Tibial nerve (tissue), 4 donors: Measurements from ENCODE around the gene STPG3. TPM values are rescaled to one million over a fixed set of nuclear protein-coding genes. Genes with fewer than 3 reads are reported as not detected.

ENCODE experiments used
- DNase-seq, 2 donors: peaks; one replicate each; pipeline ENCODE4 v3.0.0-alpha.2; 2019; ENCODE audit warnings: low spot score in 2 of 2
- H3K27ac ChIP-seq, 4 donors: fragments of 200-600 bp; sonication (generic) in 3 of 4; one replicate each; pipeline ENCODE4 v1.5.1; 2017 to 2019; ENCODE audit warnings: mild to moderate bottlenecking in 1 of 4
- H3K27me3 ChIP-seq, 2 donors: fragments of 200-600 bp; sonication (generic) in 1 of 2; one replicate each; pipeline versions ENCODE4 v1.5.1 to v1.6.0; 2017 to 2019
- H3K36me3 ChIP-seq, 3 donors: fragments of 200-600 bp; sonication (generic); one replicate each; pipeline ENCODE4 v1.5.1; 2018 to 2019
- H3K4me1 ChIP-seq, 4 donors: fragments of 200-600 bp; sonication (generic) in 3 of 4; one replicate each; pipeline ENCODE4 v1.5.1; 2017 to 2019
- H3K4me3 ChIP-seq, 4 donors: fragments of 200-600 bp; sonication (generic) in 3 of 4; one replicate each; pipeline ENCODE4 v1.5.1; 2017 to 2019; ENCODE audit warnings: mild to moderate bottlenecking in 1 of 4, moderate library complexity in 1 of 4
- H3K9me3 ChIP-seq, 4 donors: fragments of 200-600 bp; sonication (generic) in 3 of 4; one replicate each; pipeline ENCODE4 v1.5.1; 2017 to 2019
- EP300 ChIP-seq, 2 donors: sonication (generic); formaldehyde crosslinking; IDR thresholded peaks; one replicate each; pipeline ENCODE4 v1.6.1; 2017; ENCODE audit warnings: antibody characterized with exemption in 2 of 2, mild to moderate bottlenecking in 1 of 2
- POLR2A ChIP-seq, 2 donors: fragments of 450-650 bp; IDR thresholded peaks; one replicate each; pipeline ENCODE4 v1.6.1; 2017; ENCODE audit warnings: antibody characterized with exemption in 2 of 2, mild to moderate bottlenecking in 2 of 2, moderate library complexity in 2 of 2
- WGBS, 2 donors: methylation state at CpG; one replicate each; pipeline ENCODE4 v1.1.5; 2018; 5-methylcytosine and 5-hydroxymethylcytosine counted together
- total RNA-seq, 4 donors: library from RNA; depleted of rRNA; stranded (reverse); fragments of >200 nt; gene quantifications; one replicate each; pipeline ENCODE4 v1.1.0, GENCODE V29; 2016
- TF ChIP-seq, protein P1 (sequence below), 5 experiments: fragments of 200-600 bp in 3 of 5; fragments of 450-650 bp in 2 of 5; sonication (generic) in 3 of 5; IDR thresholded peaks; one replicate each; pipeline ENCODE4 v1.5.1; 2016 to 2019; ENCODE audit warnings: antibody characterized with exemption in 5 of 5, mild to moderate bottlenecking in 3 of 5, moderate library complexity in 2 of 5

The STPG3 gene
- total RNA-seq, 4 donors from 2014 or later = not detected

DNA sequence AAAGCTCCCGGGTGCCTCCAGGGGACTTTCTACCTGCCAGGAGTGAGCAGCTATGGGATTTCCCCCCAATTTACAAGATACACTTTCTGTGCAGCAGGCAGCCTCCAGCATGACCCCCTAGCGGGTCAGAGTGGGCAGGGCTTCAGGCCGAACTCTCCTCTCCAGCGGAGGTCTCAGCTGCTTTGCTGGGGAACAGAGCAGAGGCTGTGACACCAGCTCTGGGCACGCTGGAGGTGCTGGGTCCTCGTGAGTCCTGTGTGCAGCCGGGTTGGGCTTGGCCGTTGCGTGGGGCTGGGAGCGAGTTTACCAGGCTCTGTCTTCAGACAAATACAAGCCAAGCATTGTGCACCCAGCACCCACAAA, 48.1 kb downstream of the STPG3 start:
- WGBS, 2 donors = 36 to 41% methylated on average over 10 of the region's 10 CpGs
- Histone ChIP-seq H3K36me3 (no peaks in the 10 kb centered on the region), H3K4me3 (peak overlapping the region in 2 of 4 donors; percentile 9 to 54), H3K4me1 (peaks cover 0 to 80% (median 22%) of the 10 kb centered on the region in 4 donors), H3K9me3 (peaks cover 0 to 5% (median 0%) of the 10 kb centered on the region in 4 donors), H3K27ac (peak overlapping the region in 3 of 4 donors; percentile 62 to 72 (median 71)), H3K27me3 (peaks cover 0 to 83% of the 10 kb centered on the region in 2 donors)
- TF ChIP-seq EP300 (IDR thresholded peaks at IDR 0.05) (no peak), POLR2A (IDR thresholded peaks at IDR 0.05) (no peak)
- TF ChIP-seq, protein P1, sequence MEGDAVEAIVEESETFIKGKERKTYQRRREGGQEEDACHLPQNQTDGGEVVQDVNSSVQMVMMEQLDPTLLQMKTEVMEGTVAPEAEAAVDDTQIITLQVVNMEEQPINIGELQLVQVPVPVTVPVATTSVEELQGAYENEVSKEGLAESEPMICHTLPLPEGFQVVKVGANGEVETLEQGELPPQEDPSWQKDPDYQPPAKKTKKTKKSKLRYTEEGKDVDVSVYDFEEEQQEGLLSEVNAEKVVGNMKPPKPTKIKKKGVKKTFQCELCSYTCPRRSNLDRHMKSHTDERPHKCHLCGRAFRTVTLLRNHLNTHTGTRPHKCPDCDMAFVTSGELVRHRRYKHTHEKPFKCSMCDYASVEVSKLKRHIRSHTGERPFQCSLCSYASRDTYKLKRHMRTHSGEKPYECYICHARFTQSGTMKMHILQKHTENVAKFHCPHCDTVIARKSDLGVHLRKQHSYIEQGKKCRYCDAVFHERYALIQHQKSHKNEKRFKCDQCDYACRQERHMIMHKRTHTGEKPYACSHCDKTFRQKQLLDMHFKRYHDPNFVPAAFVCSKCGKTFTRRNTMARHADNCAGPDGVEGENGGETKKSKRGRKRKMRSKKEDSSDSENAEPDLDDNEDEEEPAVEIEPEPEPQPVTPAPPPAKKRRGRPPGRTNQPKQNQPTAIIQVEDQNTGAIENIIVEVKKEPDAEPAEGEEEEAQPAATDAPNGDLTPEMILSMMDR (IDR thresholded peaks at IDR 0.05) = no peak
- no peak for DNase-seq

DNA sequence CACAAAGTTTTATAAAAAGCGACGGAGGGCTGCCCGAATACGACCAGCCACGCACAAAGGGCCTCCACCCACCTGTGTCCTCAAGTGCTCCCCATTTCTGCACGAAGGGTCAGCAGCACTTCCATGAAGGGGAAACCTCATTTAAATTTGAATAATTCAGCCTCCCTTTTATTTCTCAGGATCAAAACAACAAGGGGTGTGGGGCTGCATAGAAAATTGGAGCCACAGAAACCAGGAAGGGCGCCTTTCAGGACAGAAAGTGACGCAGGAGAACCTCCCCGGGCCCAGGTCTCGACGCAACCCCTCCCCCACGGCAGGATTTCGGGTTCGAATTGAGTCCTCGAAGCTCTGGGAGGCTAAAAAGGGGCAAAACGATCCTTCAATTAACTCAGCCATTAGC, 48.9 kb downstream of the STPG3 start:
- peak overlapping the region in 3 of 4 donors; percentile 17 to 72 (median 36) for H3K27ac ChIP-seq
- 30 to 36% methylated on average over 16 of the region's 16 CpGs for WGBS, 2 donors
- peaks cover 3 to 83% of the 10 kb centered on the region in 2 donors for H3K27me3 ChIP-seq
- TF ChIP-seq POLR2A (IDR thresholded peaks at IDR 0.05) = no peak
- TF ChIP-seq EP300 (IDR thresholded peaks at IDR 0.05) = peak in 1 of 2 donors; percentile 42
- H3K4me3 ChIP-seq = peak overlapping the region in 3 of 4 donors; percentile 34 to 54 (median 47)
- H3K4me1 ChIP-seq = peaks cover 0 to 85% (median 24%) of the 10 kb centered on the region in 4 donors
- DNase-seq = no peak
- H3K36me3 ChIP-seq = no peaks in the 10 kb centered on the region
- H3K9me3 ChIP-seq = no peaks in the 10 kb centered on the region

DNA sequence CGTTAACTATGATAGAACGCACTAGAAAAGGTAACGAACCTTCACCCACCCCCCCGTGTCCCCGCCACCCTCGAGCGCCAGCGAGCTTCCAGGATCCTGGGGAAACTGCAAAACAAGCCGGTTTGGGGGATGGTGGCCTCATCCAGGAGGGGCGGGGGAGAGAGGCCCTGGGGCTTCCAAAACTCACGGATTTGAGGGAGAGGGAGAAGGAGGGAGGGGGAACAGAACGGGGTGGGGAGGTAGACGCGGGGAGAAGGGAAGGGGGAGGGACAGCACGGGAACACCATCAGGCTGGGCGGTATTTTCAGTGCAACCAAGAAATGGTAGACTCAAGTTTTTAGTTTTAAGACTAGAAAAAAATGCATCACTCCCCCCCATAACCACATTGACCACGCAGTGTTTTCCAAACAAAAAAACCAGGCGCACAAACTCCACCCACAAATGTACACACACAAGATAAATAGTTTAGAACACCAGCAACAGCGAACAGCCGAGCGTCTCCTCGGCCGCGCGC, 49.5 kb downstream of the STPG3 start:
- no peaks in the 10 kb centered on the region for H3K9me3 ChIP-seq
- 6% methylated on average over 25 of the region's 25 CpGs for WGBS, 2 donors
- H3K27me3 ChIP-seq = peaks cover 3 to 87% of the 10 kb centered on the region in 2 donors
- peak overlapping the region in 2 of 4 donors; percentile 36 to 72 for H3K27ac ChIP-seq
- peak overlapping the region in 3 of 4 donors; percentile 34 to 54 (median 47) for H3K4me3 ChIP-seq
- TF ChIP-seq, protein P1 (IDR thresholded peaks at IDR 0.05) = no peak
- TF ChIP-seq EP300 (IDR thresholded peaks at IDR 0.05) (no peak), POLR2A (IDR thresholded peaks at IDR 0.05) (no peak)
- no peak for DNase-seq
- H3K36me3 ChIP-seq = no peaks in the 10 kb centered on the region
- peaks cover 0 to 87% (median 29%) of the 10 kb centered on the region in 4 donors for H3K4me1 ChIP-seq

DNA sequence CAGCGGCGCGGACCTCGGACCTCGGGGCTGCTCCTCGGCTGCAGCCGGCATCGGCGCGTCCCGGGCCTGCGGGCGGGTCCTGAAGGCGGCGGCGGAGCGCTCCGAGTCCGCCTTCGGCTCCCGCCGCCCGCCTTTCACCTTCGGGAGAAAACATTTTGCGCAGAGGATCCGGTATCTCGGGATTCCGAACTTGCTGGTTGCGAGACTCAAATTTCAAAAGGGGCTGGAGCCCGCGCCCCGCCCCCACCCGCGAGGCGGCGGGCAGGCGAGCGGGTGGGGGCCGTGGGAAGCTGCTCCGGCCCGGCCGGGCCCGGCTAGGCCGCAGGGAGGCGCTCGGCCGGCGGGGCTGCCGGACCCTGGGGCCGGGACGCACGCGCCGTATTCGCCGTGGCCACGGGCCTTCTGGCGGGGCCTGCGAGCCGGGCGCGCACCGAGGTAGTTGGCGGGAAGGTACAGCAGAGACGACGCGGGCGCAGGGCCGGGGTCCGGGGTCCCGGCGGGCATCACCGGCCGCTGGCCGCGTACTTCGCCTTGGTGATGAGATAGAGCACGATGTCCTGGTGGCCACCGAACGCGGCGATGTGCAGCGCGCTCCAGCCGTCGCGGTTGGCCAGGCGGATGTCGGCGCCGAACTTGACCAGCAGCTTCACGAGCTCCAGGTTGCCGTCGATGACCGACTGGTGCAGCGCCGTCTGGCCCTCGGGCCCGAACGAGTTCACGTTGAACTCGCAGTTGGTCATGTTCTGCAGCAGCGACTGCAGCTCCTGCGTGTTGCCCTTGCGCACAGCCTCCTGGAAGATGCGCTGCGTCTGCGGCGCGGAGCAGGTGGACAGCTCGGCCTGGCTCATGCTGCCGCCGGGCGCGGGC, 50.2 kb downstream of the STPG3 start:
- WGBS, 2 donors = 1% methylated on average over 24 to 38 of the region's 115 CpGs
- TF ChIP-seq, protein P1 (IDR thresholded peaks at IDR 0.05) = peak in 2 of 5 experiments; percentile 9 to 22
- TF ChIP-seq EP300 (IDR thresholded peaks at IDR 0.05) (no peak), POLR2A (IDR thresholded peaks at IDR 0.05) (no peak)
- Histone ChIP-seq H3K4me1 (peaks cover 0 to 87% (median 34%) of the 10 kb centered on the region in 4 donors), H3K36me3 (no peaks in the 10 kb centered on the region), H3K27me3 (peaks cover 3 to 88% of the 10 kb centered on the region in 2 donors), H3K4me3 (peak overlapping the region; percentile 34 to 54 (median 40)), H3K9me3 (no peaks in the 10 kb centered on the region), H3K27ac (peak overlapping the region in 3 of 4 donors; percentile 36 to 72 (median 53))
- DNase-seq = no peak

DNA sequence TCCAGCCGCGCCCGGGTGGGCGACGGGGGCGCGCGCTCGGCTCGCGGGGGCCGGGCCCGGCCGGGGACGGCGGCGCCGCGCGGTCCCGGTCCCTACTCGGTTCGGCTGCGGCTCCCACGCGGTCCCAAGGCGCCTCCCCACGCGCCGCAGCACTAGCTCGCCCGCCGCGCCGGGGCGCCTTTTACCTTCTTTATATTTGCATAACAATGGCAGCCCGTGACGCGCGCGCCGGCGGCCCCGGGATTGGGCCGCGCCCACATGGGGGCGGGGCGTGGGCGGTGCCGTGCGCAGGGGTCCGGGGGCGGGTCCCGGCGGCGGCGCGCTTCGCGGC, 51.0 kb downstream of the STPG3 start, which contains the start of gene NRARP:
Gene NRARP (minus strand): TSS at position 154 of the 331 bp plus-strand sequence. CDS start 343 bp downstream, outside the sequence.
- Histone ChIP-seq H3K36me3 (no peaks in the 10 kb centered on the region), H3K27me3 (peaks cover 3 to 88% of the 10 kb centered on the region in 2 donors), H3K4me1 (peaks cover 0 to 87% (median 41%) of the 10 kb centered on the region in 4 donors), H3K4me3 (peak within 1 kb of the TSS; percentile 34 to 56 (median 40)), H3K9me3 (no peaks in the 10 kb centered on the region), H3K27ac (peak within 1 kb of the TSS in 3 of 4 donors; percentile 76 to 86 (median 81))
- WGBS, 2 donors = 0% methylated on average over 3 to 6 of the region's 60 CpGs
- peak; percentile 68 to 74 for DNase-seq
- peak in 1 of 2 donors; percentile 41 for TF ChIP-seq EP300 (IDR thresholded peaks at IDR 0.05)
- TF ChIP-seq POLR2A (IDR thresholded peaks at IDR 0.05) = peak in 1 of 2 donors; percentile 22
- TF ChIP-seq, protein P1 (IDR thresholded peaks at IDR 0.05) = no peak
